ENCODE measurements around the gene BTBD8.
"Not testable (repeated sequence)": the region's sequence is repeated elsewhere in the genome, so short reads cannot be mapped to it uniquely, and the experiment has no call there.

GRCh38 chr1:92078077-92078476, 2.1 kb upstream of the BTBD8 start:
- not testable (repeated sequence) for TF ChIP-seq CTCF (conservative IDR thresholded peaks at IDR 0.05; ENCODE audit: low read depth, low read length); EZH2 (IDR thresholded peaks at IDR 0.05; ENCODE audit: low read length, unreplicated experiment)
